LNCaP clone FGC (cell line): ENCODE data around the gene DBR1.

Experiments used
- DNase-seq: peaks from one replicate; pipeline ENCODE4 v3.0.0-alpha.2; 2011; ENCODE audit warnings: low read depth
- H3K4me3 ChIP-seq: 2 replicates; pipeline ENCODE4 v1.5.1; 2011; ENCODE audit warnings: mild to moderate bottlenecking, low read depth, low read length, control low read depth
- TF ChIP-seq, protein P1 (sequence below): IDR thresholded peaks from 2 replicates; pipeline ENCODE4 v1.5.1; 2012; ENCODE audit warnings: mild to moderate bottlenecking; ENCODE audit not compliant: control insufficient read depth, insufficient read depth; ENCODE audit errors: extremely low read depth

DBR1 gene, protein sequence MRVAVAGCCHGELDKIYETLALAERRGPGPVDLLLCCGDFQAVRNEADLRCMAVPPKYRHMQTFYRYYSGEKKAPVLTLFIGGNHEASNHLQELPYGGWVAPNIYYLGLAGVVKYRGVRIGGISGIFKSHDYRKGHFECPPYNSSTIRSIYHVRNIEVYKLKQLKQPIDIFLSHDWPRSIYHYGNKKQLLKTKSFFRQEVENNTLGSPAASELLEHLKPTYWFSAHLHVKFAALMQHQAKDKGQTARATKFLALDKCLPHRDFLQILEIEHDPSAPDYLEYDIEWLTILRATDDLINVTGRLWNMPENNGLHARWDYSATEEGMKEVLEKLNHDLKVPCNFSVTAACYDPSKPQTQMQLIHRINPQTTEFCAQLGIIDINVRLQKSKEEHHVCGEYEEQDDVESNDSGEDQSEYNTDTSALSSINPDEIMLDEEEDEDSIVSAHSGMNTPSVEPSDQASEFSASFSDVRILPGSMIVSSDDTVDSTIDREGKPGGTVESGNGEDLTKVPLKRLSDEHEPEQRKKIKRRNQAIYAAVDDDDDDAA

DNA sequence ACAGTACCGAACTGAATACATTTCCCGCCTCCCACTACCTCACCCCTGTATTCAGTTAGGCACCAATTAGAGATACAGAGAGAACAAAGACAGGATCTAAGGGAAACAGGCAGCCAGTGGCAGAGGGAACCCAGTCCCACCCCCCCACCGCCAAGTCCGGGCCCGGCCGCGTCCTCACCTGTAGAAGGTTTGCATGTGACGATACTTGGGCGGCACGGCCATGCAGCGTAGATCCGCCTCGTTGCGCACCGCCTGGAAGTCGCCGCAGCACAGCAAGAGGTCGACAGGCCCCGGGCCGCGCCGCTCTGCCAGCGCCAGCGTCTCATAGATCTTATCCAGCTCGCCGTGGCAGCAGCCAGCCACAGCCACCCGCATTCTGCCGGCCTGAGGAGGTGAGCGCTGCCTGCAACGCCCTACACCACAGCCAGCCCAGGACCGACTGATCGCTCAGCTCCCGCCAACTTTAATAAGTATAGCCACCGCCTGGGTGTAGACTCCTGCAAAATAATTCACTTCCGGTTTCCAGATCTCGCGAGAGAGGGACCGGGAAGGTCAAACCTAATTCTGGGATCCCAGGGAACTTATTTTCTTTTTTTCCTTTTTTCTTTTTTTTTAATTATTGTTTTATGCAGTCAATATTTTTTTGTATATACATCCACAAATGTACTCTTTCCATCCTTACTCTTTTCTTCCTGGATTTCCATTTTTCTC lies at the start of gene DBR1:
DBR1 (minus strand) TSS at position 501 of the 711 bp plus-strand sequence; CDS start at position 375, 126 bp downstream.
- peak; percentile 64 for DNase-seq
- peak within 1 kb of the TSS; percentile 87 for H3K4me3 ChIP-seq
- TF ChIP-seq, protein P1, sequence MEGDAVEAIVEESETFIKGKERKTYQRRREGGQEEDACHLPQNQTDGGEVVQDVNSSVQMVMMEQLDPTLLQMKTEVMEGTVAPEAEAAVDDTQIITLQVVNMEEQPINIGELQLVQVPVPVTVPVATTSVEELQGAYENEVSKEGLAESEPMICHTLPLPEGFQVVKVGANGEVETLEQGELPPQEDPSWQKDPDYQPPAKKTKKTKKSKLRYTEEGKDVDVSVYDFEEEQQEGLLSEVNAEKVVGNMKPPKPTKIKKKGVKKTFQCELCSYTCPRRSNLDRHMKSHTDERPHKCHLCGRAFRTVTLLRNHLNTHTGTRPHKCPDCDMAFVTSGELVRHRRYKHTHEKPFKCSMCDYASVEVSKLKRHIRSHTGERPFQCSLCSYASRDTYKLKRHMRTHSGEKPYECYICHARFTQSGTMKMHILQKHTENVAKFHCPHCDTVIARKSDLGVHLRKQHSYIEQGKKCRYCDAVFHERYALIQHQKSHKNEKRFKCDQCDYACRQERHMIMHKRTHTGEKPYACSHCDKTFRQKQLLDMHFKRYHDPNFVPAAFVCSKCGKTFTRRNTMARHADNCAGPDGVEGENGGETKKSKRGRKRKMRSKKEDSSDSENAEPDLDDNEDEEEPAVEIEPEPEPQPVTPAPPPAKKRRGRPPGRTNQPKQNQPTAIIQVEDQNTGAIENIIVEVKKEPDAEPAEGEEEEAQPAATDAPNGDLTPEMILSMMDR: no peak

GRCh38 chr3:138222942-138223287 lies 48.2 kb upstream of the DBR1 start:
- H3K4me3 ChIP-seq: no peak overlapping the region
- TF ChIP-seq, protein P1: no peak
- no peak for DNase-seq

GRCh38 chr3:138222131-138222941 lies 47.6 kb upstream of the DBR1 start:
- TF ChIP-seq, protein P1: no peak
- no peak for DNase-seq
- H3K4me3 ChIP-seq: no peak overlapping the region

- TF ChIP-seq, protein P1: no peak
- no peak overlapping the region for H3K4me3 ChIP-seq
- DNase-seq: no peak
Measured at GRCh38 chr3:138220788-138221187, 46.1 kb upstream of the DBR1 start.

- TF ChIP-seq, protein P1: no peak
- H3K4me3 ChIP-seq: no peak overlapping the region
- DNase-seq: no peak
Measured at GRCh38 chr3:138220242-138220641, 45.5 kb upstream of the DBR1 start.

GRCh38 chr3:138219255-138219654 lies 44.5 kb upstream of the DBR1 start:
- no peak overlapping the region for H3K4me3 ChIP-seq
- DNase-seq: no peak
- TF ChIP-seq, protein P1: no peak
